GM12878 (cell line): Measurements from ENCODE around the gene TNK2. TPM values are rescaled to one million over a fixed set of nuclear protein-coding genes. Genes with fewer than 3 reads are reported as not detected.

Experiments used
- ATAC-seq: fragments of 200-7000 bp; cut with Tn5 transposase; 3 replicates; pipeline ENCODE4 v1.9.1; 2020; ENCODE audit warnings: mild to moderate bottlenecking, moderate library complexity
- BruUV-seq: library from RNA; stranded (reverse); fragments of 400-500 nt; replicated peaks from 2 replicates; lab custom pipeline; 2021; lab: Mats Ljungman, UMichigan
- CTCF ChIA-PET: fragments of 300-600 bp; sonication (Branson Sonifier 250); formaldehyde crosslinking; extraction: SDS; loops from one replicate; lab custom pipeline; 2021; ENCODE audit warnings: inconsistent platforms; lab: Yijun Ruan, JAX
- POLR2A ChIA-PET: fragments of 350-600 bp; formaldehyde crosslinking; extraction: SDS; loops from one replicate; lab custom pipeline; 2021; ENCODE audit warnings: inconsistent platforms; lab: Charles Lee
- RAD21 ChIA-PET: fragments of 300-600 bp; sonication (Branson Sonifier 250); formaldehyde crosslinking; loops from one replicate; lab custom pipeline; 2023; ENCODE audit warnings: antibody characterized with exemption; ENCODE audit not compliant: unreplicated experiment; lab: Charles Lee
- SMC1A ChIA-PET: fragments of 300-600 bp; sonication (Branson Sonifier 250); formaldehyde crosslinking; loops from one replicate; lab custom pipeline; 2023; ENCODE audit not compliant: unreplicated experiment, uncharacterized antibody; lab: Charles Lee
- DNase-seq: peaks from one replicate; pipeline ENCODE4 v3.0.0-alpha.2; 2011; ENCODE audit warnings: low read depth, low spot score
- FAIRE-seq: peaks from 3 replicates; lab custom pipeline; 2011; peaks lifted over from hg19 to GRCh38; lab: Jason Lieb, UNC
- H2AFZ ChIP-seq: 2 replicates; pipeline ENCODE4 v1.6.0; 2011; ENCODE audit warnings: low read depth, low read length, control low read depth; ENCODE audit not compliant: control insufficient read depth
- H3K27ac ChIP-seq: 2 replicates; pipeline ENCODE4 v1.5.1; 2011; ENCODE audit warnings: control low read depth; ENCODE audit not compliant: control insufficient read depth, insufficient read depth
- H3K27me3 ChIP-seq, 2 experiments: replicated peaks in 1 of 2; 2 replicates each; pipeline versions ENCODE4 v1.6.0 to v1.6.1; 2011; ENCODE audit warnings: low read length in 1 of 2; ENCODE audit not compliant: control insufficient read depth in 2 of 2, insufficient read depth in 2 of 2
- H3K36me3 ChIP-seq, 2 experiments: 2 replicates each; pipeline ENCODE4 v1.5.1; 2011; ENCODE audit warnings: low read length in 1 of 2; ENCODE audit not compliant: control insufficient read depth in 2 of 2, insufficient read depth in 2 of 2
- H3K4me1 ChIP-seq: 2 replicates; pipeline ENCODE4 v1.6.1; 2011; ENCODE audit warnings: mild to moderate bottlenecking, low read length, moderate library complexity, mixed read lengths; ENCODE audit not compliant: control insufficient read depth, insufficient read depth
- H3K4me2 ChIP-seq: 2 replicates; pipeline ENCODE4 v1.6.0; 2011; ENCODE audit warnings: control low read depth; ENCODE audit not compliant: control insufficient read depth, insufficient read depth
- H3K4me3 ChIP-seq: fragments of 200-600 bp; sonication (generic); 2 replicates; pipeline ENCODE4 v1.5.1; 2016
- H3K79me2 ChIP-seq: 2 replicates; pipeline ENCODE4 v1.6.0; 2011; ENCODE audit warnings: low read length; ENCODE audit not compliant: control insufficient read depth, insufficient read depth
- H3K9ac ChIP-seq: 2 replicates; pipeline ENCODE4 v1.8.0; 2011; ENCODE audit warnings: low read length, control low read depth, mixed read lengths; ENCODE audit not compliant: control insufficient read depth, insufficient read depth
- H3K9me3 ChIP-seq: replicated peaks from 3 replicates; pipeline ENCODE4 v1.5.1; 2011; ENCODE audit warnings: mild to moderate bottlenecking, low read length; ENCODE audit not compliant: control insufficient read depth, insufficient read depth
- H4K20me1 ChIP-seq: 2 replicates; pipeline ENCODE4 v1.6.0; 2011; ENCODE audit not compliant: control insufficient read depth, insufficient read depth
- CEBPB ChIP-seq, 2 experiments: fragments of 150-350 bp in 1 of 2; IDR thresholded peaks; 2 replicates each; pipeline ENCODE4 v1.6.1; 2012 to 2014; ENCODE audit warnings: low read depth in 2 of 2, low read length in 2 of 2, borderline replicate concordance in 1 of 2, inconsistent platforms in 1 of 2
- IRF3 ChIP-seq: fragments of 450-650 bp; IDR thresholded peaks from 2 replicates; pipeline ENCODE4 v1.6.1; 2014; ENCODE audit warnings: mild to moderate bottlenecking
- USF2 ChIP-seq: IDR thresholded peaks from 2 replicates; pipeline ENCODE4 v1.6.1; 2011; ENCODE audit warnings: low read depth, low read length, improper control_type of control experiment, borderline replicate concordance
- ZNF687 ChIP-seq: fragments of 450-650 bp; IDR thresholded peaks from 2 replicates; pipeline ENCODE4 v1.6.1; 2017; ENCODE audit warnings: mild to moderate bottlenecking, moderate library complexity
- WGBS: methylation state at CpG from one replicate; pipeline ENCODE4 v1.1.6; 2016; ENCODE audit warnings: low lambda C conversion rate; ENCODE audit not compliant: insufficient replicate concordance, insufficient coverage; ENCODE audit errors: missing lambda C conversion rate; 5-methylcytosine and 5-hydroxymethylcytosine counted together
- in situ Hi-C: fragments of 300-500 bp; cut with MboI; formaldehyde crosslinking; loops from 9 replicates; pipeline ENCODE4 v1.14.3; 2018; ENCODE audit warnings: mixed read lengths
- intact Hi-C: fragments of 100-400 bp; cut with micrococcal nuclease; formaldehyde crosslinking; loops from one replicate; pipeline ENCODE4 v1.14.2; 2022; ENCODE audit not compliant: unreplicated experiment
- polyA plus RNA-seq, 11 experiments: library from polyadenylated mRNA; depleted of rRNA in 4 of 11; unstranded in 6 of 11; stranded (reverse) in 5 of 11; fragments of >200 nt; fragmentation: Nextera tagmentation in 4 of 11; fragmentation: Illumina TruSeq in 1 of 11; extraction: Ambion mirVana in 4 of 11; extraction: Trizol in 1 of 11; gene quantifications; 1 replicate in 1 of 11; 2 replicates in 10 of 11; pipeline versions ENCODE4 v1.2.1 to v1.2.3, GENCODE V29; 2011 to 2016; ENCODE audit warnings: inconsistent platforms in 2 of 11, missing spikeins in 2 of 11, low read depth in 1 of 11
- total RNA-seq, 4 experiments: library from RNA; depleted of rRNA in 3 of 4; stranded (reverse); fragments of >200 nt in 3 of 4; fragmentation: Illumina TruSeq in 1 of 4; extraction: Trizol in 1 of 4; gene quantifications; 2 replicates each; pipeline versions ENCODE4 v1.2.1 to v1.2.3, GENCODE V29; 2013 to 2021

TNK2 gene
- total and polyA plus RNA-seq, 10 of the 15 experiments (the other 5 are each of a cell fraction or from before 2014, with no cell fraction given): 0.13 to 47.8 (median 10.8) TPM

- POLR2A ChIA-PET: no interaction called here
- RAD21 ChIA-PET: no interaction called here
- Histone ChIP-seq H3K4me3 (no peak overlapping the region), H4K20me1 (no peaks in the 10 kb centered on the region), H3K36me3 (peaks cover 0 to 13% of the 10 kb centered on the region in 2 experiments; a peak in 3 of 4 replicates), H3K4me2 (no peak overlapping the region), H3K9me3 (no peaks in the 10 kb centered on the region), H2AFZ (no peak overlapping the region), H3K27ac (no peak overlapping the region), H3K27me3 (no peaks in the 10 kb centered on the region), H3K4me1 (no peaks in the 10 kb centered on the region)
- no TSS peak for BruUV-seq
- intact Hi-C loops (no loop called here), in situ Hi-C loops (no loop called here)
- CTCF ChIA-PET: no interaction called here
- ATAC-seq (no peak), DNase-seq (no peak)
- 88% methylated on average over 15 of the region's 15 CpGs for WGBS
- TF ChIP-seq CEBPB (IDR thresholded peaks at IDR 0.05; ENCODE audit: borderline replicate concordance in 1 of 2, low read depth in 2 of 2, low read length in 2 of 2): no peak
- TF ChIP-seq, all 136 proteins: peak for 0
- Histone ChIP-seq H3K9ac (no peak overlapping the region), H3K79me2 (no peaks in the 10 kb centered on the region)
- FAIRE-seq: no peak
- SMC1A ChIA-PET: no interaction called here
Observed at GRCh38 chr3:195865752-195866151, 42.6 kb downstream of the TNK2 start.

- Histone ChIP-seq H3K36me3 (peaks cover 0 to 5% of the 10 kb centered on the region in 2 experiments; a peak in 2 of 4 replicates), H3K79me2 (no peaks in the 10 kb centered on the region), H3K9me3 (no peaks in the 10 kb centered on the region), H3K9ac (no peak overlapping the region), H3K27me3 (no peaks in the 10 kb centered on the region), H3K4me1 (no peaks in the 10 kb centered on the region), H3K4me2 (no peak overlapping the region), H3K27ac (no peak overlapping the region), H3K4me3 (no peak overlapping the region), H4K20me1 (no peaks in the 10 kb centered on the region), H2AFZ (no peak overlapping the region)
- FAIRE-seq: no peak
- DNase-seq: no peak
- RAD21 ChIA-PET: interaction anchor here (0.6 to 3.6 kb wide), 4 partner anchors 31 to 52 kb away, joined by 3 to 32 read pairs (median 4); no protein-coding TSS in a partner anchor
- SMC1A ChIA-PET: interaction anchor here (0.6 to 1.3 kb wide), 4 partner anchors 31 to 51 kb away, joined by 3 to 4 read pairs (median 4); no protein-coding TSS in a partner anchor
- BruUV-seq: TSS peak; percentile 81
- WGBS: 73% methylated on average over 29 of the region's 30 CpGs
- POLR2A ChIA-PET: no interaction called here
- in situ Hi-C loops (loop anchor here (5.0 kb wide), 1 partner anchor 49 kb away; no protein-coding TSS in a partner anchor), intact Hi-C loops (loop anchor here (1.0 kb wide), 2 partner anchors 31 to 52 kb away; no protein-coding TSS in a partner anchor)
- ATAC-seq: peak; percentile 97
- CTCF ChIA-PET: interaction anchor here (0.7 to 9.3 kb wide), 5 partner anchors 27 to 484 kb away, joined by 3 to 173 read pairs (median 4); partner anchors contain the start of gene TNK2
- TF ChIP-seq ZNF687 (no peak), IRF3 (no peak), USF2 (no peak)
Observed at GRCh38 chr3:195863121-195864061, 45.0 kb downstream of the TNK2 start.
